ENCODE results near the gene STAT5A. TPM values are rescaled to one million over a fixed set of nuclear protein-coding genes. Genes with fewer than 3 reads are reported as not detected.

Gene STAT5A
- total and polyA plus RNA-seq, 9 of the 15 experiments (the other 6 are each of a cell fraction or from before 2014, with no cell fraction given) = 79.9 to 415 (median 196) TPM

DNA sequence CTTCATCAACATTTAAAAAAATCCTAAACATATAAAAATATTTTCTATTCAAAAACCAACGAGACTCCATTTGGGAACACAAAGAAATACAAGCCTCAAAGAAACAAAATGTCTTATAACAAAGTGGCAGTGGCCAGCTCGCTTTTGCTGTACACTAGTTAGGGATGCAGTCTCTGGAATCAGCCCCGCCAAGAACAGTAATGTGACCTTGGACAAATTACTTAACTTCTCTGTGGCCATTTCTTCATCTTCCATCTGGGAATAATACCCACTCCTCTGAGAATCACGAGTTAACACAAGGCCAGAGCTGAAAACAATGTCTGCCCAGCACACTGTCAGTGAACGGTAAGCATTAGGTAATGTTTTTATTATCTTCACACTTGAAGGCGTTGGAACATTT, 17.7 kb upstream of the STAT5A start (continued):
- TF ChIP-seq, protein P1, sequence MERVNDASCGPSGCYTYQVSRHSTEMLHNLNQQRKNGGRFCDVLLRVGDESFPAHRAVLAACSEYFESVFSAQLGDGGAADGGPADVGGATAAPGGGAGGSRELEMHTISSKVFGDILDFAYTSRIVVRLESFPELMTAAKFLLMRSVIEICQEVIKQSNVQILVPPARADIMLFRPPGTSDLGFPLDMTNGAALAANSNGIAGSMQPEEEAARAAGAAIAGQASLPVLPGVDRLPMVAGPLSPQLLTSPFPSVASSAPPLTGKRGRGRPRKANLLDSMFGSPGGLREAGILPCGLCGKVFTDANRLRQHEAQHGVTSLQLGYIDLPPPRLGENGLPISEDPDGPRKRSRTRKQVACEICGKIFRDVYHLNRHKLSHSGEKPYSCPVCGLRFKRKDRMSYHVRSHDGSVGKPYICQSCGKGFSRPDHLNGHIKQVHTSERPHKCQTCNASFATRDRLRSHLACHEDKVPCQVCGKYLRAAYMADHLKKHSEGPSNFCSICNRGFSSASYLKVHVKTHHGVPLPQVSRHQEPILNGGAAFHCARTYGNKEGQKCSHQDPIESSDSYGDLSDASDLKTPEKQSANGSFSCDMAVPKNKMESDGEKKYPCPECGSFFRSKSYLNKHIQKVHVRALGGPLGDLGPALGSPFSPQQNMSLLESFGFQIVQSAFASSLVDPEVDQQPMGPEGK (CRISPR knock-in tag; IDR thresholded peaks at IDR 0.05; ENCODE audit: borderline replicate concordance) = no peak
- TF ChIP-seq SMAD4 (CRISPR knock-in tag; conservative IDR thresholded peaks at IDR 0.05) (0 out of 2 replicates have a peak, but pooled peaks have one; percentile 23), NFRKB (IDR thresholded peaks at IDR 0.05; ENCODE audit: low read depth) (no peak), ZC3H4 (CRISPR knock-in tag; IDR thresholded peaks at IDR 0.05; ENCODE audit: borderline replicate concordance) (no peak), CXXC5 (CRISPR knock-in tag; IDR thresholded peaks at IDR 0.05) (no peak), POLR2A (conservative IDR thresholded peaks at IDR 0.05) (0 out of 2 replicates have a peak, but pooled peaks have one; percentile 30), L3MBTL2 (IDR thresholded peaks at IDR 0.05) (peak; percentile 24; the same call in 1 of the 2 replicates), BRD9 (IDR thresholded peaks at IDR 0.05; ENCODE audit: low read depth, partially characterized antibody) (peak; percentile 71), ZFX (CRISPR knock-in tag; IDR thresholded peaks at IDR 0.05) (no peak), NR2C2 (CRISPR knock-in tag; IDR thresholded peaks at IDR 0.05) (no peak), NR2C2 (tag; IDR thresholded peaks at IDR 0.05) (0 out of 2 replicates have a peak, but pooled peaks have one; percentile 1), ATF1 (CRISPR knock-in tag; IDR thresholded peaks at IDR 0.05) (no peak), ATF1 (tag; IDR thresholded peaks at IDR 0.05) (no peak), ZFP36 (IDR thresholded peaks at IDR 0.05; ENCODE audit: low read depth, low read length, partially characterized antibody) (peak; percentile 33), RAD21 (CRISPR knock-in tag; conservative IDR thresholded peaks at IDR 0.05 in 1 of 2, IDR thresholded peaks at IDR 0.05 in 1 of 2) (no peak), SP2 (IDR thresholded peaks at IDR 0.05; ENCODE audit: extremely low read depth, low read depth, low read length, poor library complexity, severe bottlenecking) (no peak)
- TF ChIP-seq, protein P2, sequence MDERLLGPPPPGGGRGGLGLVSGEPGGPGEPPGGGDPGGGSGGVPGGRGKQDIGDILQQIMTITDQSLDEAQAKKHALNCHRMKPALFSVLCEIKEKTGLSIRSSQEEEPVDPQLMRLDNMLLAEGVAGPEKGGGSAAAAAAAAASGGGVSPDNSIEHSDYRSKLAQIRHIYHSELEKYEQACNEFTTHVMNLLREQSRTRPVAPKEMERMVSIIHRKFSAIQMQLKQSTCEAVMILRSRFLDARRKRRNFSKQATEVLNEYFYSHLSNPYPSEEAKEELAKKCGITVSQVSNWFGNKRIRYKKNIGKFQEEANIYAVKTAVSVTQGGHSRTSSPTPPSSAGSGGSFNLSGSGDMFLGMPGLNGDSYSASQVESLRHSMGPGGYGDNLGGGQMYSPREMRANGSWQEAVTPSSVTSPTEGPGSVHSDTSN (CRISPR knock-in tag; IDR thresholded peaks at IDR 0.05; ENCODE audit: low read depth) = no peak
- TF ChIP-seq, protein P2 (tag; conservative IDR thresholded peaks at IDR 0.05; ENCODE audit: low read depth) = no peak
- TF ChIP-seq, protein P3, sequence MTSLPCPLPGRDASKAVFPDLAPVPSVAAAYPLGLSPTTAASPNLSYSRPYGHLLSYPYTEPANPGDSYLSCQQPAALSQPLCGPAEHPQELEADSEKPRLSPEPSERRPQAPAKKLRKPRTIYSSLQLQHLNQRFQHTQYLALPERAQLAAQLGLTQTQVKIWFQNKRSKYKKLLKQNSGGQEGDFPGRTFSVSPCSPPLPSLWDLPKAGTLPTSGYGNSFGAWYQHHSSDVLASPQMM (CRISPR knock-in tag; IDR thresholded peaks at IDR 0.05) = no peak
- TF ChIP-seq, protein P4, sequence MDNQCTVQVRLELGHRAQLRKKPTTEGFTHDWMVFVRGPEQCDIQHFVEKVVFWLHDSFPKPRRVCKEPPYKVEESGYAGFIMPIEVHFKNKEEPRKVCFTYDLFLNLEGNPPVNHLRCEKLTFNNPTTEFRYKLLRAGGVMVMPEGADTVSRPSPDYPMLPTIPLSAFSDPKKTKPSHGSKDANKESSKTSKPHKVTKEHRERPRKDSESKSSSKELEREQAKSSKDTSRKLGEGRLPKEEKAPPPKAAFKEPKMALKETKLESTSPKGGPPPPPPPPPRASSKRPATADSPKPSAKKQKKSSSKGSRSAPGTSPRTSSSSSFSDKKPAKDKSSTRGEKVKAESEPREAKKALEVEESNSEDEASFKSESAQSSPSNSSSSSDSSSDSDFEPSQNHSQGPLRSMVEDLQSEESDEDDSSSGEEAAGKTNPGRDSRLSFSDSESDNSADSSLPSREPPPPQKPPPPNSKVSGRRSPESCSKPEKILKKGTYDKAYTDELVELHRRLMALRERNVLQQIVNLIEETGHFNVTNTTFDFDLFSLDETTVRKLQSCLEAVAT (IDR thresholded peaks at IDR 0.05) = peak; percentile 51 to 59; a peak in 3 of 4 replicates

All from K562 (cell line).